IPS-18a (cell line): Measurements from ENCODE around the gene MAP3K21.
A peak's percentile ranks its signal among the peaks of the same experiment; 100 is the strongest.

ENCODE experiments used
- H3K27ac ChIP-seq: one replicate; pipeline ENCODE4 v1.5.1; 2013; ENCODE audit warnings: low read length
- H3K27me3 ChIP-seq: one replicate; pipeline ENCODE4 v1.6.1; 2013; ENCODE audit warnings: mild to moderate bottlenecking, low read length; ENCODE audit not compliant: control insufficient read depth, insufficient read depth
- H3K36me3 ChIP-seq: one replicate; pipeline ENCODE4 v1.6.1; 2013; ENCODE audit warnings: low read depth, low read length; ENCODE audit not compliant: control insufficient read depth
- H3K4me1 ChIP-seq: one replicate; pipeline ENCODE4 v1.6.1; 2013; ENCODE audit warnings: low read depth, low read length; ENCODE audit not compliant: control insufficient read depth
- H3K4me3 ChIP-seq: one replicate; pipeline ENCODE4 v1.5.1; 2013; ENCODE audit warnings: low read length
- H3K9ac ChIP-seq: one replicate; pipeline ENCODE4 v1.6.1; 2013; ENCODE audit warnings: mild to moderate bottlenecking, low read length, moderate library complexity
- H3K9me3 ChIP-seq: one replicate; pipeline ENCODE4 v1.6.1; 2013; ENCODE audit warnings: low read depth, low read length; ENCODE audit not compliant: control insufficient read depth

MAP3K21 gene

GRCh38 chr1:233327651-233328141 is at the start of gene MAP3K21:
TSS of gene MAP3K21 (plus strand) at chr1:233327724. CDS start at chr1:233328029, 305 bp downstream.
- Histone ChIP-seq H3K4me1 (peaks cover 18% of the 10 kb centered on the region), H3K4me3 (peak within 1 kb of the TSS; percentile 68), H3K36me3 (no peaks in the 10 kb centered on the region), H3K9ac (peak within 1 kb of the TSS; percentile 45), H3K27ac (no peak within 1 kb of the TSS), H3K27me3 (peaks cover 37% of the 10 kb centered on the region), H3K9me3 (no peaks in the 10 kb centered on the region)

DNA sequence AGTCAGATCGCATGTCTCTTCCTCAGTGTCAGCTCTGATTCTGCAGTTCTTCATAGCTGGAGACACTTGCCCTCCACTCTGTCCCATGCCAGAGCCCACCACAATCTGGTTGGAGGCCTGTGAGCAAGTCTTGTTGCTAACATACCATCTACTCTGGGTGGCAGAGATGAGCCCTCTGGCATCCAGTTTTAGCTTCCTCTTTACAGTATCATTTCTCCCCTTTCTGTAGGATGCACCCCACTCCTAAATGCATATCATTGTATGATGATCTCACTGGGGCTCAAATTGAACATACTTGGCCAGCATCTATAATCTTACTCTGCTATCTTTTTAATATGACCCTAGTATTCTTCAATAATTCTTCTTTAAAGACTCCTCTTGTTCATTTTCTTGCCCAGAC is 48.9 kb upstream of the MAP3K21 start:
- H3K36me3 ChIP-seq = no peaks in the 10 kb centered on the region
- no peak overlapping the region for H3K27ac ChIP-seq

DNA sequence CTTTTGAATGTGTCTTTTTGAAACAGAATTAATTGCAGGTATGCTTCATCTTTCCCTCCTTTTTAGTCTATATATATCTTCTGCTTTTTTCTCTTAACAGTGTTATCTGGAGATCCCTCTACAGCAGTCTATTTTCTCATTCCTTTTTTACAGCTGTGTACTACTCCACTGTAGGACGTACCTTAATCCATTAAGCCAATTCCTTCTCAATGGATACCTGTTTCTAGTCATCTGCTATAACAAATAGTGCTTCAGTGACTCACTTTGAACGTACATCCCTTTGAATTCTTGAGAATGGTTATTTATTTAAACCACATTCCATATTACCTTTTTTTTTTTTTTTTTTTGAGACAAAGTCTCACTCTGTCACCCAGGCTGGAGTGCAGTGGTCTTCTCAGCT is 47.6 kb upstream of the MAP3K21 start:
- Histone ChIP-seq H3K9ac (no peak overlapping the region), H3K36me3 (no peaks in the 10 kb centered on the region), H3K9me3 (no peaks in the 10 kb centered on the region), H3K27ac (no peak overlapping the region), H3K4me3 (no peak overlapping the region), H3K4me1 (no peaks in the 10 kb centered on the region), H3K27me3 (no peaks in the 10 kb centered on the region)

More for the DNA sequence above, 48.9 kb upstream of the MAP3K21 start:
- no peaks in the 10 kb centered on the region for H3K27me3 ChIP-seq
- no peak overlapping the region for H3K9ac ChIP-seq
- H3K4me3 ChIP-seq = no peak overlapping the region
- no peaks in the 10 kb centered on the region for H3K4me1 ChIP-seq
- no peaks in the 10 kb centered on the region for H3K9me3 ChIP-seq

GRCh38 chr1:233281711-233282581 is 45.6 kb upstream of the MAP3K21 start:
- no peak overlapping the region for H3K9ac ChIP-seq
- H3K9me3 ChIP-seq = no peaks in the 10 kb centered on the region
- no peaks in the 10 kb centered on the region for H3K27me3 ChIP-seq
- no peak overlapping the region for H3K27ac ChIP-seq
- H3K36me3 ChIP-seq = no peaks in the 10 kb centered on the region
- H3K4me1 ChIP-seq = no peaks in the 10 kb centered on the region
- no peak overlapping the region for H3K4me3 ChIP-seq

- no peak overlapping the region for H3K9ac ChIP-seq
- no peaks in the 10 kb centered on the region for H3K9me3 ChIP-seq
- no peaks in the 10 kb centered on the region for H3K27me3 ChIP-seq
- H3K27ac ChIP-seq = no peak overlapping the region
- no peaks in the 10 kb centered on the region for H3K36me3 ChIP-seq
- no peak overlapping the region for H3K4me3 ChIP-seq
- no peaks in the 10 kb centered on the region for H3K4me1 ChIP-seq
Measured at GRCh38 chr1:233282582-233282886, 45.0 kb upstream of the MAP3K21 start.

DNA sequence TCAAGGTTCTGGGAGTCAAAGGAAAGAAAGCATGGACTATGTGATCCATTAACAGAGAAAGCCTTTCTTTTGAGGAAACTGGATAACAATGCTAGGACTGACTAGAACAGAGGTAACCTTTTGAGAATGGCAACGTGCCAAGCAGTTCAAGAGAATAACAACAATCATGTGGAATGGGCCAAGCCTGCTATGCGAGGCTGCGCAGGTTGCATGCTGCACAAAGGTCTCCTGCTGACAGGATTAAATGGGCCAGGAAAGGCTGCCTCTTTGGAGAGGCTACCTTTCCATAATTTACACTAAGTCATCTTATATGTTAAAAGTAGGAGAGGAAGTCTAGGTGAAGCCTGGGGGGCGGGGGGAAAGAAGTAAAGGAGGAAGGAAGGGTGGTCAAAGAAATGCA is 37.8 kb upstream of the MAP3K21 start:
- peak overlapping the region; percentile 13 for H3K4me3 ChIP-seq
- peak overlapping the region; percentile 85 for H3K27ac ChIP-seq
- H3K27me3 ChIP-seq = no peaks in the 10 kb centered on the region
- H3K36me3 ChIP-seq = peaks cover 2% of the 10 kb centered on the region
- no peaks in the 10 kb centered on the region for H3K9me3 ChIP-seq
- H3K4me1 ChIP-seq = peaks cover 42% of the 10 kb centered on the region
- no peak overlapping the region for H3K9ac ChIP-seq

DNA sequence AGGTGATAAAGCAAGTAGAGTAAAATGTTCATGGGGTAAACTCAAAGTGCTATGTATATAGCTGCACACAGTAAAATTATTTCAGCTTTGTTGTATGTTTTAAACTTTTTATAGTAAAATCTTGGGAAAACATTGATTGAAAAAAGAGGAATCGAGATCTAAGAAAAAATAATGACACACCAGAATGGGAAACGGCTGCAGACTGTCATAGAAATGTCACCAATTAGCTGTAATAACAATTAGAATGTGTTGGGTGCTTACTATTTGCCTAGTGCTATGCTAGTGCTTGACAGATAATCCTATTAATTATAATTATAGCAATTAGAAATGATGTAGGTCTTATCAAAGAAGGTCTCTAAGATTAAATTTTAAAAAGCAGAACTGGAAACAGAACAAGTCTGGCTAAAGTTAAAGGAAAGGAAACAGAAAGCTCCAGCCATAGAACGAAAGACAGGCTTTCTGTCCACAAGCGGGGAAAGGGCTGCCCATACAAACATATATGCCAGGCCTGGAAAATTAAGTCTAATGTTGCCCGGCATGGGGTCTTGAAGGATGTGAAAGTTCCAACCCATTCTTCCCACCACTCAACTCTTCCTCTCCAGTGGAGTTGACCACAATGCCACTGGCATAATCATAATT is 37.0 kb upstream of the MAP3K21 start:
- peaks cover 42% of the 10 kb centered on the region for H3K4me1 ChIP-seq
- H3K4me3 ChIP-seq = no peak overlapping the region
- peaks cover 2% of the 10 kb centered on the region for H3K36me3 ChIP-seq
- no peaks in the 10 kb centered on the region for H3K9me3 ChIP-seq
- H3K9ac ChIP-seq = no peak overlapping the region
- H3K27me3 ChIP-seq = no peaks in the 10 kb centered on the region
- H3K27ac ChIP-seq = peak overlapping the region; percentile 29

GRCh38 chr1:233293556-233294446 is 33.7 kb upstream of the MAP3K21 start:
- Histone ChIP-seq H3K36me3 (no peaks in the 10 kb centered on the region), H3K9ac (peak overlapping the region; percentile 79), H3K9me3 (no peaks in the 10 kb centered on the region), H3K4me1 (peaks cover 43% of the 10 kb centered on the region), H3K4me3 (peak overlapping the region; percentile 91), H3K27me3 (no peaks in the 10 kb centered on the region), H3K27ac (no peak overlapping the region)

GRCh38 chr1:233294913-233295236 is 32.6 kb upstream of the MAP3K21 start:
- Histone ChIP-seq H3K27me3 (no peaks in the 10 kb centered on the region), H3K4me1 (peaks cover 32% of the 10 kb centered on the region), H3K27ac (peak overlapping the region; percentile 81), H3K9me3 (no peaks in the 10 kb centered on the region), H3K4me3 (peak overlapping the region; percentile 91), H3K9ac (peak overlapping the region; percentile 79), H3K36me3 (no peaks in the 10 kb centered on the region)

- H3K27ac ChIP-seq = peak within 1 kb of the TSS; percentile 81
- peak within 1 kb of the TSS; percentile 79 for H3K9ac ChIP-seq
- no peaks in the 10 kb centered on the region for H3K9me3 ChIP-seq
- peak within 1 kb of the TSS; percentile 91 for H3K4me3 ChIP-seq
- H3K27me3 ChIP-seq = no peaks in the 10 kb centered on the region
- no peaks in the 10 kb centered on the region for H3K36me3 ChIP-seq
- H3K4me1 ChIP-seq = peaks cover 29% of the 10 kb centered on the region
Measured at GRCh38 chr1:233295237-233295974, 32.1 kb upstream of the MAP3K21 start, which contains the start of gene PCNX2. TSS of gene PCNX2 (minus strand) at chr1:233295725. CDS start at chr1:233295478, 247 bp downstream.

GRCh38 chr1:233295975-233296322 is 31.6 kb upstream of the MAP3K21 start:
- Histone ChIP-seq H3K27me3 (no peaks in the 10 kb centered on the region), H3K4me1 (peaks cover 25% of the 10 kb centered on the region), H3K9me3 (no peaks in the 10 kb centered on the region), H3K27ac (no peak overlapping the region), H3K9ac (peak overlapping the region; percentile 79), H3K36me3 (no peaks in the 10 kb centered on the region), H3K4me3 (peak overlapping the region; percentile 91)
